K562 (cell line): ENCODE measurements around the gene PYCR2. TPM values are rescaled to one million over a fixed set of nuclear protein-coding genes. Genes with fewer than 3 reads are reported as not detected.

Source experiments
- ATAC-seq: fragments of 200-7000 bp; cut with Tn5 transposase; 3 replicates; pipeline ENCODE4 v1.9.1; 2020; ENCODE audit warnings: moderate library complexity
- BruUV-seq: library from RNA; stranded (reverse); fragments of 400-500 nt; replicated peaks from 2 replicates; lab custom pipeline; 2021; lab: Mats Ljungman, UMichigan
- CTCF ChIA-PET: fragments of 300-600 bp; formaldehyde crosslinking; extraction: SDS; loops from one replicate; lab custom pipeline; 2021; ENCODE audit warnings: low intra/inter-chr PET ratio; lab: Yijun Ruan, JAX
- POLR2A ChIA-PET: fragments of 300-600, 350-650 bp; sonication (Branson Sonifier 250); formaldehyde crosslinking; extraction: SDS; loops from one replicate; lab custom pipeline; 2021; ENCODE audit warnings: antibody characterized with exemption, inconsistent platforms; lab: Yijun Ruan, JAX
- DNase-seq, 4 experiments: peaks; one replicate each; pipeline versions ENCODE4 v3.0.0 to v3.0.0-alpha.2; 2011 to 2018; ENCODE audit warnings: low spot score in 3 of 4, mixed read lengths in 3 of 4; ENCODE audit errors: extremely low read depth in 1 of 4
- FAIRE-seq: peaks from 2 replicates; lab custom pipeline; 2011; peaks lifted over from hg19 to GRCh38; lab: Jason Lieb, UNC
- H2AFZ ChIP-seq: 2 replicates; pipeline ENCODE4 v1.6.0; 2011; ENCODE audit warnings: low read depth, low read length, control low read depth, inconsistent platforms
- H3K27ac ChIP-seq: fragments of 200-600 bp; 3 replicates; pipeline ENCODE4 v1.8.0; 2011; ENCODE audit warnings: low read depth, mild to moderate bottlenecking, control low read depth, inconsistent platforms, low read length, moderate library complexity, mixed read lengths; ENCODE audit errors: extremely low read depth
- H3K27me3 ChIP-seq, 2 experiments: fragments of 300-600 bp in 1 of 2; 2 replicates in 1 of 2; 3 replicates in 1 of 2; pipeline versions ENCODE4 v1.6.0 to v1.8.0; 2011; ENCODE audit warnings: inconsistent platforms in 2 of 2, low read length in 2 of 2, mild to moderate bottlenecking in 1 of 2, mixed read lengths in 1 of 2, moderate library complexity in 1 of 2; ENCODE audit not compliant: control insufficient read depth in 2 of 2, insufficient read depth in 2 of 2
- H3K36me3 ChIP-seq: fragments of 300-600 bp; 3 replicates; pipeline ENCODE4 v1.8.0; 2011; ENCODE audit warnings: mild to moderate bottlenecking, low read length, inconsistent platforms; ENCODE audit not compliant: control insufficient read depth, insufficient read depth
- H3K4me1 ChIP-seq, 2 experiments: fragments of 200-600 bp in 1 of 2; replicated peaks in 1 of 2; 2 replicates in 1 of 2; 3 replicates in 1 of 2; pipeline versions ENCODE4 v1.5.1 to v1.8.0; 2011; ENCODE audit warnings: inconsistent platforms in 2 of 2, low read length in 2 of 2, mild to moderate bottlenecking in 1 of 2, mixed read lengths in 1 of 2, moderate library complexity in 1 of 2; ENCODE audit not compliant: control insufficient read depth in 2 of 2, insufficient read depth in 2 of 2
- H3K4me2 ChIP-seq: 2 replicates; pipeline ENCODE4 v1.6.1; 2011; ENCODE audit warnings: low read length, control low read depth, inconsistent platforms, mixed read lengths; ENCODE audit not compliant: insufficient read depth
- H3K4me3 ChIP-seq: fragments of 200-600 bp; sonication (generic), shearing (Covaris generic); 2 replicates; pipeline ENCODE4 v1.5.1; 2016; ENCODE audit warnings: control low read depth, inconsistent platforms
- H3K79me2 ChIP-seq: fragments of 200-600 bp; 3 replicates; pipeline ENCODE4 v1.8.0; 2011; ENCODE audit warnings: low read length, inconsistent platforms; ENCODE audit not compliant: control insufficient read depth, insufficient read depth
- H3K9ac ChIP-seq, 2 experiments: 2 replicates each; pipeline versions ENCODE4 v1.6.0 to v1.6.1; 2011; ENCODE audit warnings: low read depth in 2 of 2, low read length in 2 of 2, control low read depth in 1 of 2, inconsistent platforms in 1 of 2, mild to moderate bottlenecking in 1 of 2, mixed read lengths in 1 of 2; ENCODE audit not compliant: insufficient read depth in 1 of 2
- H3K9me1 ChIP-seq: one replicate; pipeline ENCODE4 v1.6.0; 2011; ENCODE audit warnings: inconsistent platforms, mild to moderate bottlenecking, low read length, moderate library complexity; ENCODE audit not compliant: control insufficient read depth, insufficient read depth
- H3K9me3 ChIP-seq: replicated peaks from 2 replicates; pipeline ENCODE4 v1.5.1; 2011; ENCODE audit warnings: low read depth, low read length, inconsistent platforms; ENCODE audit not compliant: control insufficient read depth, insufficient read depth
- H4K20me1 ChIP-seq: replicated peaks from 2 replicates; pipeline ENCODE4 v1.6.1; 2011; ENCODE audit warnings: low read length, inconsistent platforms, mixed read lengths; ENCODE audit not compliant: control insufficient read depth, insufficient read depth
- BRCA1 ChIP-seq, 2 experiments: fragments of 450-650 bp in 1 of 2; sonication (generic) in 1 of 2; formaldehyde crosslinking in 1 of 2; IDR thresholded peaks; 2 replicates each; pipeline versions ENCODE4 v1.5.0 to v1.6.1; 2017 to 2020; ENCODE audit warnings: mild to moderate bottlenecking in 1 of 2, missing genetic modification reagents in 1 of 2
- CTBP1 ChIP-seq: fragments of 450-650 bp; IDR thresholded peaks from 2 replicates; pipeline ENCODE4 v1.6.1; 2016; ENCODE audit warnings: borderline replicate concordance
- CXXC5 ChIP-seq: fragments of 250-450 bp; sonication (Bioruptor Pico); IDR thresholded peaks from 2 replicates; pipeline ENCODE4 v1.8.0; 2022; ENCODE audit warnings: inconsistent platforms, mild to moderate bottlenecking, moderate library complexity
- EWSR1 ChIP-seq: fragments of 450-650 bp; IDR thresholded peaks from 2 replicates; pipeline ENCODE4 v1.6.1; 2018; ENCODE audit warnings: borderline replicate concordance, mild to moderate bottlenecking, low read depth, moderate library complexity; ENCODE audit not compliant: partially characterized antibody
- FOXP4 ChIP-seq: sonication (generic); formaldehyde crosslinking; IDR thresholded peaks from 2 replicates; pipeline ENCODE4 v1.8.0; 2022; ENCODE audit warnings: mild to moderate bottlenecking, missing genetic modification reagents, borderline replicate concordance
- KDM1A ChIP-seq, 2 experiments: fragments of 450-650 bp; IDR thresholded peaks; 2 replicates each; pipeline ENCODE4 v1.6.1; 2016; ENCODE audit warnings: mild to moderate bottlenecking in 2 of 2
- MYC ChIP-seq, 2 experiments: fragments of 250-450 bp in 1 of 2; sonication (Bioruptor Pico) in 1 of 2; IDR thresholded peaks; 2 replicates each; pipeline versions ENCODE4 v1.5.1 to v1.6.1; 2012 to 2021; ENCODE audit warnings: low read depth in 2 of 2, borderline replicate concordance in 1 of 2, improper control_type of control experiment in 1 of 2, low read length in 1 of 2, mild to moderate bottlenecking in 1 of 2, moderate library complexity in 1 of 2
- NFXL1 ChIP-seq: fragments of 450-650 bp; formaldehyde crosslinking; IDR thresholded peaks from 2 replicates; pipeline ENCODE4 v1.4.0; 2021; ENCODE audit warnings: mild to moderate bottlenecking
- RBM39 ChIP-seq: fragments of 200-400 bp; formaldehyde crosslinking; optimal IDR thresholded peaks from 2 replicates; pipeline ENCODE3; 2018; ENCODE audit warnings: low read depth, low read length
- SMARCC2 ChIP-seq: fragments of 450-650 bp; IDR thresholded peaks from 2 replicates; pipeline ENCODE4 v1.6.1; 2017; ENCODE audit warnings: antibody characterized with exemption, moderate library complexity, mild to moderate bottlenecking, low read depth
- SRSF3 ChIP-seq: fragments of 200-400 bp; formaldehyde crosslinking; IDR thresholded peaks from 2 replicates; pipeline ENCODE4 v1.6.1; 2016; ENCODE audit warnings: mild to moderate bottlenecking, low read length, moderate library complexity; ENCODE audit not compliant: insufficient read depth
- TAF7 ChIP-seq: fragments of 450-650 bp; IDR thresholded peaks from 2 replicates; pipeline ENCODE4 v1.6.1; 2016; ENCODE audit warnings: missing genetic modification characterization, missing compliant biosample characterization
- THRB ChIP-seq: fragments of 450-650 bp; formaldehyde crosslinking; conservative IDR thresholded peaks from 2 replicates; pipeline ENCODE4 v1.4.0; 2022; ENCODE audit warnings: mild to moderate bottlenecking, missing genetic modification characterization
- TSC22D4 ChIP-seq: fragments of 450-650 bp; IDR thresholded peaks from 2 replicates; pipeline ENCODE4 v1.6.1; 2016; ENCODE audit warnings: missing genetic modification characterization, missing biosample characterization, control low read depth
- ZNF436 ChIP-seq: fragments of 250-450, 450-650 bp; sonication (Bioruptor Pico); formaldehyde crosslinking; IDR thresholded peaks from 2 replicates; pipeline ENCODE4 v1.7.0; 2020; ENCODE audit warnings: mild to moderate bottlenecking
- ZNF584 ChIP-seq: fragments of 200-800 bp; sonication (Bioruptor generic); IDR thresholded peaks from 2 replicates; pipeline ENCODE4 v1.6.1; 2016; ENCODE audit warnings: low read depth, mild to moderate bottlenecking, missing genetic modification characterization, missing compliant biosample characterization
- ZSCAN29 ChIP-seq: fragments of 450-650 bp; IDR thresholded peaks from 2 replicates; pipeline ENCODE4 v1.6.1; 2017
- WGBS: fragments of 100-300 bp; shearing (Covaris generic); methylation state at CpG from one replicate; pipeline ENCODE4 v1.1.6; 2016; ENCODE audit warnings: low coverage, mixed read lengths; ENCODE audit not compliant: insufficient coverage; ENCODE audit errors: missing lambda C conversion rate; 5-methylcytosine and 5-hydroxymethylcytosine counted together
- in situ Hi-C: fragments of 300-500 bp; cut with MboI; formaldehyde crosslinking; loops from 4 replicates; pipeline ENCODE4 v1.15.0; 2018; ENCODE audit warnings: inconsistent platforms, mixed read lengths
- intact Hi-C: fragments of 100-400 bp; cut with micrococcal nuclease; formaldehyde crosslinking; loops from 2 replicates; pipeline ENCODE4 v1.14.2; 2022
- polyA plus RNA-seq, 8 experiments: library from polyadenylated mRNA; depleted of rRNA in 4 of 8; stranded (reverse) in 5 of 8; unstranded in 3 of 8; fragments of >200 nt; fragmentation: Nextera tagmentation in 2 of 8; fragmentation: Illumina TruSeq in 1 of 8; extraction: Ambion mirVana in 2 of 8; extraction: Trizol in 1 of 8; gene quantifications; 2 replicates each; pipeline versions ENCODE4 v1.2.1 to v1.2.3, GENCODE V29; 2011 to 2014; ENCODE audit warnings: inconsistent platforms in 1 of 8, missing spikeins in 1 of 8
- total RNA-seq, 7 experiments: library from RNA; depleted of rRNA in 6 of 7; stranded (reverse); fragments of >200 nt in 6 of 7; fragmentation: Illumina TruSeq in 2 of 7; extraction: Trizol in 2 of 7; gene quantifications; 2 replicates each; pipeline versions ENCODE4 v1.2.1 to v1.2.3, GENCODE V29; 2011 to 2021; ENCODE audit warnings: low replicate concordance in 1 of 7

The PYCR2 gene
- total and polyA plus RNA-seq, 9 of the 15 experiments (the other 6 are each of a cell fraction or from before 2014, with no cell fraction given) = 5.5 to 219 (median 127) TPM

- no peaks in the 10 kb centered on the region for H3K27me3 ChIP-seq
- peak within 1 kb of the TSS; percentile 97 for H3K4me2 ChIP-seq
- in situ Hi-C loops (no loop called here), intact Hi-C loops (loop anchor here (2.0 to 5.0 kb wide), 3 partner anchors 43 to 240 kb away; partner anchors contain the start of gene PYCR2)
- WGBS = 0% methylated on average over 47 of the region's 64 CpGs
- H3K9me3 ChIP-seq = no peaks in the 10 kb centered on the region
- no peak for FAIRE-seq
- H2AFZ ChIP-seq = peak within 1 kb of the TSS; percentile 88
- peaks cover 6% of the 10 kb centered on the region for H3K9me1 ChIP-seq
- H3K79me2 ChIP-seq = peaks cover 48% of the 10 kb centered on the region
- CTCF ChIA-PET = no interaction called here
- peak; percentile 90 for ATAC-seq
- H3K9ac ChIP-seq = peak within 1 kb of the TSS; percentile 92 to 97
- peaks cover 23 to 56% of the 10 kb centered on the region in 2 experiments; a peak in 4 of 5 replicates for H3K4me1 ChIP-seq
- TSS peak; percentile 53 for BruUV-seq
- H3K4me3 ChIP-seq = peak within 1 kb of the TSS; percentile 87
- peaks cover 35% of the 10 kb centered on the region; the same call in 2 of the 3 replicates for H3K36me3 ChIP-seq
- peak; percentile 95 to 97 (median 97) for DNase-seq
- H3K27ac ChIP-seq = peak within 1 kb of the TSS; percentile 88
- POLR2A ChIA-PET = interaction anchor here (0.6 to 4.1 kb wide), 19 partner anchors 11 to 456 kb away, joined by 3 to 37 read pairs (median 5); partner anchors contain the start of gene SDE2
- H4K20me1 ChIP-seq = peaks cover 17% of the 10 kb centered on the region; the same call in 1 of the 2 replicates
- TF ChIP-seq CXXC5 = peak; percentile 89
- TF ChIP-seq KDM1A (IDR thresholded peaks at IDR 0.05) = no peak
- no peak for TF ChIP-seq ZNF584 (CRISPR knock-in tag)
- peak; percentile 54; the same call in 1 of the 2 replicates for TF ChIP-seq CTBP1
- no peak for TF ChIP-seq THRB (CRISPR knock-in tag)
- TF ChIP-seq NFXL1 (CRISPR knock-in tag) = no peak
- TF ChIP-seq MYC (IDR thresholded peaks at IDR 0.05; ENCODE audit: low read depth, low read length) = peak; percentile 54; the same call in 1 of the 2 replicates
- no peak for TF ChIP-seq MYC (CRISPR knock-in tag; IDR thresholded peaks at IDR 0.05; ENCODE audit: borderline replicate concordance, low read depth)
- no peak for TF ChIP-seq SRSF3
- TF ChIP-seq TSC22D4 (tag) = no peak
- no peak for TF ChIP-seq SMARCC2
- no peak for TF ChIP-seq RBM39
- peak; percentile 56; the same call in 1 of the 2 replicates for TF ChIP-seq FOXP4 (CRISPR knock-in tag)
- TF ChIP-seq BRCA1 (IDR thresholded peaks at IDR 0.05) = no peak
- no peak for TF ChIP-seq BRCA1 (CRISPR knock-in tag; IDR thresholded peaks at IDR 0.05)
- no peak for TF ChIP-seq TAF7 (tag)
- TF ChIP-seq ZSCAN29 = no peak
- TF ChIP-seq ZNF436 (CRISPR knock-in tag) = no peak
- no peak for TF ChIP-seq EWSR1
Observed at GRCh38 chr1:225881959-225882693, 41.9 kb downstream of the PYCR2 start, which contains the start of gene TMEM63A. Gene TMEM63A (minus strand): TSS chr1:225882380. CDS start chr1:225877580, 4,800 bp downstream.
